Esophagus (tissue), 2 donors: ENCODE results near the gene RUNDC3A. TPM values are rescaled to one million over a fixed set of nuclear protein-coding genes. Genes with fewer than 3 reads are reported as not detected.
"Not testable (repeated sequence)": the region's sequence is repeated elsewhere in the genome, so short reads cannot be mapped to it uniquely, and the experiment has no call there.

ENCODE experiments used
- H3K27ac ChIP-seq, 2 donors: one replicate each; pipeline ENCODE4 v1.5.1; 2013; ENCODE audit warnings: low read depth in 2 of 2, mild to moderate bottlenecking in 2 of 2, inconsistent platforms in 1 of 2, low read length in 1 of 2, moderate library complexity in 1 of 2
- H3K27me3 ChIP-seq, 2 donors: one replicate each; pipeline ENCODE4 v1.6.1; 2013; ENCODE audit warnings: low read length in 2 of 2, control low read depth in 1 of 2, mild to moderate bottlenecking in 1 of 2; ENCODE audit not compliant: insufficient read depth in 2 of 2, control insufficient read depth in 1 of 2
- H3K36me3 ChIP-seq, 2 donors: one replicate each; pipeline ENCODE4 v1.6.1; 2013; ENCODE audit warnings: low read length in 1 of 2; ENCODE audit not compliant: control insufficient read depth in 2 of 2, insufficient read depth in 2 of 2
- H3K4me1 ChIP-seq, 2 donors: one replicate each; pipeline ENCODE4 v1.6.1; 2013; ENCODE audit warnings: low read length in 1 of 2; ENCODE audit not compliant: control insufficient read depth in 2 of 2, insufficient read depth in 2 of 2
- H3K4me3 ChIP-seq, 2 donors: one replicate each; pipeline ENCODE4 v1.5.1; 2013; ENCODE audit warnings: low read length in 2 of 2, mild to moderate bottlenecking in 2 of 2, low read depth in 1 of 2, moderate library complexity in 1 of 2
- H3K9me3 ChIP-seq, 2 donors: one replicate each; pipeline ENCODE4 v1.6.1; 2013; ENCODE audit warnings: mild to moderate bottlenecking in 2 of 2, low read depth in 1 of 2, low read length in 1 of 2, moderate library complexity in 1 of 2; ENCODE audit not compliant: control insufficient read depth in 2 of 2, insufficient read depth in 1 of 2
- WGBS, 2 donors: extraction: QIAGEN DNeasy Blood & Tissue Kit; methylation state at CpG; one replicate each; pipeline ENCODE4 v1.1.7; 2013; 5-methylcytosine and 5-hydroxymethylcytosine counted together
- polyA plus RNA-seq, 2 donors: library from polyadenylated mRNA; stranded (reverse); fragments of 200-250 nt; gene quantifications; one replicate each; pipeline ENCODE4 v1.2.3, GENCODE V29; 2013
- donor health status: healthy with polysubstance abuse.
- donor health status: Bipolar disorder and iron deficiency.

The RUNDC3A gene
- polyA plus RNA-seq, 2 donors, result 0.77 to 0.88 TPM

GRCh38 chr17:44347206-44348055, 39.0 kb downstream of the RUNDC3A start:
- not testable (repeated sequence) for H3K27me3 ChIP-seq, H3K4me3 ChIP-seq, H3K9me3 ChIP-seq
- H3K4me1 ChIP-seq, result peaks cover 0 to 35% of the 10 kb centered on the region in 2 donors
- WGBS, 2 donors, result 72 to 74% methylated on average over 18 of the region's 18 CpGs
- H3K27ac ChIP-seq, result peak overlapping the region; percentile 75 to 91
- H3K36me3 ChIP-seq, result peaks cover 16 to 35% of the 10 kb centered on the region in 2 donors

GRCh38 chr17:44348234-44348987, 40.0 kb downstream of the RUNDC3A start:
- Histone ChIP-seq H3K9me3 (no peaks in the 10 kb centered on the region), H3K36me3 (peaks cover 16 to 40% of the 10 kb centered on the region in 2 donors), H3K27me3 (no peaks in the 10 kb centered on the region), H3K4me1 (peaks cover 0 to 35% of the 10 kb centered on the region in 2 donors), H3K27ac (peak overlapping the region; percentile 75 to 86), H3K4me3 (no peak overlapping the region)
- WGBS, 2 donors, result 52 to 64% methylated on average over 9 of the region's 9 CpGs

- H3K36me3 ChIP-seq, result peaks cover 16 to 40% of the 10 kb centered on the region in 2 donors
- no peak overlapping the region for H3K4me3 ChIP-seq
- WGBS, 2 donors, result 65 to 81% methylated on average over 5 to 6 of the region's 6 CpGs
- no peaks in the 10 kb centered on the region for H3K27me3 ChIP-seq
- H3K27ac ChIP-seq, result peak overlapping the region; percentile 21 to 86
- H3K9me3 ChIP-seq, result no peaks in the 10 kb centered on the region
- peaks cover 0 to 29% of the 10 kb centered on the region in 2 donors for H3K4me1 ChIP-seq
These were observed 40.6 kb downstream of the RUNDC3A start for GRCh38 chr17:44348988-44349364.

GRCh38 chr17:44349553-44350070, 41.2 kb downstream of the RUNDC3A start:
- H3K27me3 ChIP-seq, result no peaks in the 10 kb centered on the region
- WGBS, 2 donors, result 86 to 87% methylated on average over 12 of the region's 12 CpGs
- no peak overlapping the region for H3K27ac ChIP-seq
- H3K4me1 ChIP-seq, result peaks cover 0 to 26% of the 10 kb centered on the region in 2 donors
- no peak overlapping the region for H3K4me3 ChIP-seq
- H3K36me3 ChIP-seq, result peaks cover 16 to 40% of the 10 kb centered on the region in 2 donors
- no peaks in the 10 kb centered on the region for H3K9me3 ChIP-seq

GRCh38 chr17:44350733-44351226, 42.4 kb downstream of the RUNDC3A start:
- Histone ChIP-seq H3K36me3 (peaks cover 16 to 40% of the 10 kb centered on the region in 2 donors), H3K4me3 (no peak overlapping the region), H3K27me3 (no peaks in the 10 kb centered on the region), H3K4me1 (peaks cover 0 to 23% of the 10 kb centered on the region in 2 donors), H3K27ac (no peak overlapping the region), H3K9me3 (no peaks in the 10 kb centered on the region)
- WGBS, 2 donors, result 62 to 71% methylated on average over 6 of the region's 6 CpGs

DNA sequence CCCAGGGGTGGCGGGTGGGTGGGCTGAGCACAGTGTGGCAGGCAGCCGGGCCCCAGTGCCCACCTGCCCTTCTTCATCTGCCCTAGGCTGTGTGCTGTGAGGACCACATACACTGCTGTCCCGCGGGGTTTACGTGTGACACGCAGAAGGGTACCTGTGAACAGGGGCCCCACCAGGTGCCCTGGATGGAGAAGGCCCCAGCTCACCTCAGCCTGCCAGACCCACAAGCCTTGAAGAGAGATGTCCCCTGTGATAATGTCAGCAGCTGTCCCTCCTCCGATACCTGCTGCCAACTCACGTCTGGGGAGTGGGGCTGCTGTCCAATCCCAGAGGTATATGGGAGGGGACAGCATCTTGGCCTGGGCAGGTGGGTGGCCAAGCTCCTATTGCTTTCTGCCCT, 43.1 kb downstream of the RUNDC3A start:
- 89 to 93% methylated on average over 8 of the region's 8 CpGs for WGBS, 2 donors
- Histone ChIP-seq H3K4me3 (no peak overlapping the region), H3K27ac (no peak overlapping the region), H3K36me3 (peaks cover 16 to 40% of the 10 kb centered on the region in 2 donors), H3K9me3 (no peaks in the 10 kb centered on the region), H3K27me3 (no peaks in the 10 kb centered on the region), H3K4me1 (peaks cover 0 to 17% of the 10 kb centered on the region in 2 donors)

GRCh38 chr17:44351961-44352827, 43.8 kb downstream of the RUNDC3A start:
- Histone ChIP-seq H3K4me3 (no peak overlapping the region), H3K4me1 (peaks cover 0 to 17% of the 10 kb centered on the region in 2 donors), H3K27me3 (no peaks in the 10 kb centered on the region), H3K36me3 (peaks cover 16 to 40% of the 10 kb centered on the region in 2 donors), H3K27ac (no peak overlapping the region), H3K9me3 (no peaks in the 10 kb centered on the region)
- WGBS, 2 donors, result 82 to 85% methylated on average over 36 of the region's 36 CpGs

DNA sequence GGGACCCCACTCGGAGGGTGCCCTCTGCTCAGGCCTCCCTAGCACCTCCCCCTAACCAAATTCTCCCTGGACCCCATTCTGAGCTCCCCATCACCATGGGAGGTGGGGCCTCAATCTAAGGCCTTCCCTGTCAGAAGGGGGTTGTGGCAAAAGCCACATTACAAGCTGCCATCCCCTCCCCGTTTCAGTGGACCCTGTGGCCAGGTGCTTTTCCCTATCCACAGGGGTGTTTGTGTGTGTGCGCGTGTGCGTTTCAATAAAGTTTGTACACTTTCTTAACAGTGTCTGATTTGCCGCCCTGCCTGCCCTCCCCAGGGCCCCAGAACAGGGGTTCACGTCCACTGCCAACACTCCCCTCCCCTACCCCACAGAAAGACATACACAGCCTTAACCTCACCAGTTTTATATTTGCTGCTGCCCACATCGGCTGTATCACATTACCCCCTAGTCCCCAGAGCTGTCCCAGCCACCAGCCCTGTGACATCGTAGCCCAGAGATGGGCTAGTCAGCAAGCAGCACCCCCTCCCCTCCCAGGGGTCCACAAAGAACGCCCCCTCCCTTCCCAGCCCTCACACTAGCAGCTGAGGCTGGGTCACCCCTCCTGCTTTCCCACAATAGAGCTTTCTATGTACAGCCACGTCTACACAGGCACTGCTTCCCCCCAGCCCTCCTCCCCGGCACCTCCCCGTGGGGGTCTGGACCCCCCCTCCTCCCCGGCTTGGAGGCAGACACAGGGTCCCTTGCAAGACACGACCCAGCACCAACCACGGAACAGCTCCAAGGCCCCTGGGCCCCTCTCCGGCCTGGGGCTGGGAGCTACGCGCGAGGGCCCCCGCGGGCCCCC, 44.6 kb downstream of the RUNDC3A start:
- Histone ChIP-seq H3K4me1 (peaks cover 0 to 17% of the 10 kb centered on the region in 2 donors), H3K36me3 (peaks cover 16 to 40% of the 10 kb centered on the region in 2 donors), H3K27ac (peak overlapping the region in 1 of 2 donors; percentile 30), H3K9me3 (no peaks in the 10 kb centered on the region), H3K4me3 (peak overlapping the region; percentile 12 to 16), H3K27me3 (no peaks in the 10 kb centered on the region)
- WGBS, 2 donors, result 57 to 64% methylated on average over 15 to 22 of the region's 22 CpGs
